HepG2 (cell line): ENCODE data around the gene WDR62. TPM values are rescaled to one million over a fixed set of nuclear protein-coding genes. Genes with fewer than 3 reads are reported as not detected.

Source experiments
- ASH2L ChIP-seq: fragments of 300-600, 200-600 bp; sonication (generic); IDR thresholded peaks from 2 replicates; pipeline ENCODE4 v1.7.0; 2017; ENCODE audit warnings: low read depth, mild to moderate bottlenecking, moderate library complexity, mixed read lengths, low read length; ENCODE audit not compliant: insufficient read length
- CBX1 ChIP-seq: IDR thresholded peaks from one replicate; pipeline ENCODE4 v1.6.1; 2016; ENCODE audit warnings: antibody characterized with exemption, low read depth
- FOXA1 ChIP-seq, 2 experiments: fragments of 450-650 bp in 1 of 2; sonication (generic) in 1 of 2; formaldehyde crosslinking in 1 of 2; IDR thresholded peaks; 2 replicates each; pipeline versions ENCODE4 v1.4.0 to v1.6.1; 2016 to 2020; ENCODE audit warnings: missing genetic modification reagents in 1 of 2
- HMG20B ChIP-seq: conservative IDR thresholded peaks from 2 replicates; pipeline ENCODE4 v1.6.1; 2016; ENCODE audit warnings: missing genetic modification reagents, missing compliant biosample characterization
- KDM5B ChIP-seq: sonication (generic); formaldehyde crosslinking; IDR thresholded peaks from 2 replicates; pipeline ENCODE4 v1.4.0; 2020; ENCODE audit warnings: missing genetic modification reagents, mild to moderate bottlenecking, borderline replicate concordance
- KLF11 ChIP-seq: IDR thresholded peaks from 2 replicates; pipeline ENCODE4 v1.6.1; 2016; ENCODE audit warnings: missing compliant biosample characterization
- MIER3 ChIP-seq: IDR thresholded peaks from 2 replicates; pipeline ENCODE4 v1.6.1; 2016; ENCODE audit warnings: missing compliant biosample characterization, borderline replicate concordance
- RBM39 ChIP-seq: fragments of 200-400 bp; formaldehyde crosslinking; IDR thresholded peaks from one replicate; pipeline ENCODE4 v1.6.1; 2018; ENCODE audit warnings: antibody characterized with exemption, mild to moderate bottlenecking, low read depth, low read length; ENCODE audit not compliant: poor library complexity, severe bottlenecking
- SAP130 ChIP-seq: IDR thresholded peaks from 2 replicates; pipeline ENCODE4 v1.6.1; 2016; ENCODE audit warnings: low read depth
- XRCC5 ChIP-seq: fragments of 200-400 bp; formaldehyde crosslinking; optimal IDR thresholded peaks from 2 replicates; pipeline ENCODE3; 2017; ENCODE audit warnings: mild to moderate bottlenecking, low read length
- ZFX ChIP-seq: sonication (generic); formaldehyde crosslinking; IDR thresholded peaks from 2 replicates; pipeline ENCODE4 v1.4.0; 2020; ENCODE audit warnings: mild to moderate bottlenecking, low read depth, missing genetic modification reagents, moderate library complexity
- ZMYM4 ChIP-seq: sonication (generic); formaldehyde crosslinking; IDR thresholded peaks from 2 replicates; pipeline ENCODE4 v1.8.1; 2023; ENCODE audit warnings: mild to moderate bottlenecking, missing genetic modification reagents
- ZNF530 ChIP-seq: sonication (generic); formaldehyde crosslinking; IDR thresholded peaks from 2 replicates; pipeline ENCODE4 v1.5.0; 2020; ENCODE audit warnings: low read depth, mild to moderate bottlenecking, missing genetic modification reagents
- ZNF547 ChIP-seq: sonication (generic); formaldehyde crosslinking; IDR thresholded peaks from 2 replicates; pipeline ENCODE4 v1.5.1; 2020; ENCODE audit warnings: mild to moderate bottlenecking, missing genetic modification reagents
- ZNF564 ChIP-seq: sonication (generic); formaldehyde crosslinking; IDR thresholded peaks from 2 replicates; pipeline ENCODE4 v1.8.1; 2023; ENCODE audit warnings: mild to moderate bottlenecking, missing genetic modification reagents
- ZSCAN20 ChIP-seq: sonication (generic); formaldehyde crosslinking; IDR thresholded peaks from 2 replicates; pipeline ENCODE4 v1.4.0; 2020; ENCODE audit warnings: missing genetic modification reagents, mild to moderate bottlenecking, borderline replicate concordance
- polyA plus RNA-seq, 8 experiments: library from polyadenylated mRNA; depleted of rRNA in 3 of 8; stranded (reverse) in 7 of 8; unstranded in 1 of 8; fragments of >200 nt; fragmentation: Illumina TruSeq in 4 of 8; extraction: Trizol in 4 of 8; gene quantifications; 2 replicates each; pipeline versions ENCODE4 v1.2.1 to v1.2.3, GENCODE V29; 2011 to 2016; ENCODE audit warnings: low read depth in 4 of 8, missing spikeins in 1 of 8, mixed read lengths in 1 of 8; ENCODE audit not compliant: insufficient read depth in 1 of 8
- total RNA-seq, 5 experiments: library from RNA; depleted of rRNA; stranded (reverse); fragments of >200 nt; fragmentation: Illumina TruSeq; extraction: Trizol; gene quantifications; 2 replicates each; pipeline ENCODE4 v1.2.3, GENCODE V29; 2016; ENCODE audit warnings: low read depth in 1 of 5
- TF ChIP-seq, protein P1 (sequence below): sonication (generic); formaldehyde crosslinking; IDR thresholded peaks from 2 replicates; pipeline ENCODE4 v1.4.0; 2020; ENCODE audit warnings: missing genetic modification reagents
- TF ChIP-seq, protein P2 (sequence below): sonication (generic); formaldehyde crosslinking; IDR thresholded peaks from 2 replicates; pipeline ENCODE4 v1.9.0; 2021; ENCODE audit warnings: missing genetic modification reagents, borderline replicate concordance
- TF ChIP-seq, protein P3 (sequence below): sonication (generic); formaldehyde crosslinking; IDR thresholded peaks from 2 replicates; pipeline ENCODE4 v1.4.0; 2020; ENCODE audit warnings: mild to moderate bottlenecking, missing genetic modification reagents, borderline replicate concordance

Gene WDR62
- total and polyA plus RNA-seq, 2 of the 13 experiments (the other 11 are each of a cell fraction or from before 2014, with no cell fraction given) = 5.8 to 12.5 TPM

DNA sequence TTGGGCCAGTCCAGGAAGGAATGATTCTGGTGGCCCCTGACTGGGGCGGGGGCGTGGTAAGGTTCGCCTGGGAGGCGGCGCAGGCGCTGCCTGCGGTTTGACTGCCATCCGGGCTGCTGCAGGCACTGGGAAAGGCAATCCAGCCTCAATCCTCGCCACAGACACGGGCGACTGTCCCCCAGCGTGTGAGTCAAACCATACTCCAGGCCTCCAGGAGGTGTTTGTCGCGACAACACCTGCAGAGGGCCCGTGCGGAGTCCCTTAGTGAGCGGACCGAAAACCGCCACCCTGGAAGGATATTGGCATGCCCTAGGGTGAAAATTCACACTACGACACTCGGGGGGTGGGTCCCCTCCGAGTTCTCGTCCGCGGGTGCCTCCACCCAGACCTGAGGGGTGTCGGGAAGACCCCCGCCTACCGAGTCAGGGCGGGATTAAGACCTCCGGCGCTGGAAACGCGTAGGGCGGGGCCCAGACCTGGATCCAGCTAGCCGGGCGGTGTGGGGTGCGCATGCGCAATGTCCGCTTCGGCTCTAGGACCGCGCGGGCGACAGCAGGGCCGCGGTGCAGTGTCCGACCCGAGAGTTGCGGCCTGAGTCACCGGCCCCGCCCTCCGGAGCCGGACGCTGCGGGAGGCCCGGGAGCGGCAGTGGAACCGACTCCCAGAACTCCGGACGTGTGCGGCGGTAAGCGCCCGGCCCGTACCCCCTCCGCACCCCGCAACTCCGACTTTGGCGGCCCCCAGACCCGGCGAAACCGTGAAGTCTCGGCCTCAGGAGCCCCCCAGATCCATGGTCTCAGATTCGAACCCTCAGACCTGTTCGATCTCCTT, 85.0 kb downstream of the WDR62 start, which contains the start of gene CAPNS1 (continued):
- TF ChIP-seq SAP130 (peak; percentile 89), RBM39 (no peak), XRCC5 (peak; percentile 93), ASH2L (peak; percentile 62), MIER3 (CRISPR knock-in tag) (peak; percentile 93), FOXA1 (IDR thresholded peaks at IDR 0.05) (no peak), FOXA1 (CRISPR knock-in tag; IDR thresholded peaks at IDR 0.05) (no peak), ZFX (CRISPR knock-in tag) (peak; percentile 92), KDM5B (CRISPR knock-in tag) (peak; percentile 54; the same call in 1 of the 2 replicates), ZNF530 (CRISPR knock-in tag) (no peak), HMG20B (CRISPR knock-in tag) (no peak), ZMYM4 (CRISPR knock-in tag) (peak; percentile 92), ZSCAN20 (CRISPR knock-in tag) (0 out of 2 replicates have a peak, but pooled peaks have one; percentile 73), CBX1 (peak; percentile 82), ZNF547 (CRISPR knock-in tag) (0 out of 2 replicates have a peak, but pooled peaks have one; percentile 56), KLF11 (CRISPR knock-in tag) (peak; percentile 71; the same call in 1 of the 2 replicates), ZNF564 (CRISPR knock-in tag) (peak; percentile 30; the same call in 1 of the 2 replicates)
- TF ChIP-seq, protein P1, sequence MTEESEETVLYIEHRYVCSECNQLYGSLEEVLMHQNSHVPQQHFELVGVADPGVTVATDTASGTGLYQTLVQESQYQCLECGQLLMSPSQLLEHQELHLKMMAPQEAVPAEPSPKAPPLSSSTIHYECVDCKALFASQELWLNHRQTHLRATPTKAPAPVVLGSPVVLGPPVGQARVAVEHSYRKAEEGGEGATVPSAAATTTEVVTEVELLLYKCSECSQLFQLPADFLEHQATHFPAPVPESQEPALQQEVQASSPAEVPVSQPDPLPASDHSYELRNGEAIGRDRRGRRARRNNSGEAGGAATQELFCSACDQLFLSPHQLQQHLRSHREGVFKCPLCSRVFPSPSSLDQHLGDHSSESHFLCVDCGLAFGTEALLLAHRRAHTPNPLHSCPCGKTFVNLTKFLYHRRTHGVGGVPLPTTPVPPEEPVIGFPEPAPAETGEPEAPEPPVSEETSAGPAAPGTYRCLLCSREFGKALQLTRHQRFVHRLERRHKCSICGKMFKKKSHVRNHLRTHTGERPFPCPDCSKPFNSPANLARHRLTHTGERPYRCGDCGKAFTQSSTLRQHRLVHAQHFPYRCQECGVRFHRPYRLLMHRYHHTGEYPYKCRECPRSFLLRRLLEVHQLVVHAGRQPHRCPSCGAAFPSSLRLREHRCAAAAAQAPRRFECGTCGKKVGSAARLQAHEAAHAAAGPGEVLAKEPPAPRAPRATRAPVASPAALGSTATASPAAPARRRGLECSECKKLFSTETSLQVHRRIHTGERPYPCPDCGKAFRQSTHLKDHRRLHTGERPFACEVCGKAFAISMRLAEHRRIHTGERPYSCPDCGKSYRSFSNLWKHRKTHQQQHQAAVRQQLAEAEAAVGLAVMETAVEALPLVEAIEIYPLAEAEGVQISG (CRISPR knock-in tag) = peak; percentile 84
- TF ChIP-seq, protein P2, sequence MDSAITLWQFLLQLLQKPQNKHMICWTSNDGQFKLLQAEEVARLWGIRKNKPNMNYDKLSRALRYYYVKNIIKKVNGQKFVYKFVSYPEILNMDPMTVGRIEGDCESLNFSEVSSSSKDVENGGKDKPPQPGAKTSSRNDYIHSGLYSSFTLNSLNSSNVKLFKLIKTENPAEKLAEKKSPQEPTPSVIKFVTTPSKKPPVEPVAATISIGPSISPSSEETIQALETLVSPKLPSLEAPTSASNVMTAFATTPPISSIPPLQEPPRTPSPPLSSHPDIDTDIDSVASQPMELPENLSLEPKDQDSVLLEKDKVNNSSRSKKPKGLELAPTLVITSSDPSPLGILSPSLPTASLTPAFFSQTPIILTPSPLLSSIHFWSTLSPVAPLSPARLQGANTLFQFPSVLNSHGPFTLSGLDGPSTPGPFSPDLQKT (CRISPR knock-in tag) = no peak
- TF ChIP-seq, protein P3, sequence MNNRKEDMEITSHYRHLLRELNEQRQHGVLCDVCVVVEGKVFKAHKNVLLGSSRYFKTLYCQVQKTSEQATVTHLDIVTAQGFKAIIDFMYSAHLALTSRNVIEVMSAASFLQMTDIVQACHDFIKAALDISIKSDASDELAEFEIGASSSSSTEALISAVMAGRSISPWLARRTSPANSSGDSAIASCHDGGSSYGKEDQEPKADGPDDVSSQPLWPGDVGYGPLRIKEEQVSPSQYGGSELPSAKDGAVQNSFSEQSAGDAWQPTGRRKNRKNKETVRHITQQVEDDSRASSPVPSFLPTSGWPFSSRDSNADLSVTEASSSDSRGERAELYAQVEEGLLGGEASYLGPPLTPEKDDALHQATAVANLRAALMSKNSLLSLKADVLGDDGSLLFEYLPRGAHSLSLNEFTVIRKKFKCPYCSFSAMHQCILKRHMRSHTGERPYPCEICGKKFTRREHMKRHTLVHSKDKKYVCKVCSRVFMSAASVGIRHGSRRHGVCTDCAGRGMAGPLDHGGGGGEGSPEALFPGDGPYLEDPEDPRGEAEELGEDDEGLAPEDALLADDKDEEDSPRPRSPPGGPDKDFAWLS = no peak
